Progenitor cell of endocrine pancreas (in vitro differentiated cells): ENCODE data around the gene CLOCK. TPM values are rescaled to one million over a fixed set of nuclear protein-coding genes. Genes with fewer than 3 reads are reported as not detected.

ENCODE experiments used
- DNase-seq: peaks from one replicate; pipeline ENCODE4 v3.0.0; 2021; ENCODE audit warnings: low spot score; ENCODE audit not compliant: unreplicated experiment
- H3K27ac Mint-ChIP-seq: 2 replicates; pipeline ENCODE4 v1.8.0; 2021; ENCODE audit warnings: mild to moderate bottlenecking, moderate library complexity, mixed read lengths
- H3K27me3 Mint-ChIP-seq: 2 replicates; pipeline ENCODE4 v1.8.0; 2021; ENCODE audit warnings: mixed read lengths
- H3K36me3 Mint-ChIP-seq: 2 replicates; pipeline ENCODE4 v1.8.0; 2022; ENCODE audit warnings: mixed read lengths; ENCODE audit not compliant: insufficient read depth
- H3K4me1 Mint-ChIP-seq: 2 replicates; pipeline ENCODE4 v1.8.0; 2021; ENCODE audit warnings: low read depth, mixed read lengths
- H3K4me3 Mint-ChIP-seq: 2 replicates; pipeline ENCODE4 v1.8.0; 2021; ENCODE audit warnings: low read depth, mild to moderate bottlenecking, moderate library complexity, mixed read lengths
- H3K9me3 Mint-ChIP-seq: 2 replicates; pipeline ENCODE4 v1.8.0; 2021; ENCODE audit warnings: low read depth, mixed read lengths
- total RNA-seq: library from RNA; stranded (reverse); gene quantifications from 2 replicates; pipeline ENCODE4 v1.2.1, GENCODE V29; 2021
- TF ChIP-seq, protein P1 (sequence below): fragments of 200-600 bp; sonication (generic); IDR thresholded peaks from one replicate; pipeline ENCODE4 v1.5.0; 2021; ENCODE audit warnings: antibody characterized with exemption, mild to moderate bottlenecking; ENCODE audit not compliant: unreplicated experiment

The CLOCK gene
- total RNA-seq, 1 donor from 2014 or later: 16.0 TPM

DNA sequence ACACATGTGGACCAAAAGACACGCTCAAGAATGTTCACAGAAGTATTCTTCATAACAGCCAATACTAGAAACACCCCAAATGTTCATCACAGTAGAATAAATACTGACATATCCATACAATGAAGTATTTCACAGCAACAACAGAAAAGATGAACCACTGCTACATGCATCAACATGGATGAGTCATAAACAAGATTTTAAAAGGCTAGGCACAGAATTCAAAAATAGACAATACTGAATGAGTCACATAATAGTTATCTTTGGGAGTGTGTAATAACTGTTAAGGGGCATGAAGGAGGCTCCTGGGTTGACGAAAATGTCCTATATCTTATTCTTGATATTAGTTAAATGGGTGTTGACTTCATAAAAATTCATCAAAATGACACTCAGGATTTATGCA lies 43.5 kb downstream of the CLOCK start:
- TF ChIP-seq, protein P1, sequence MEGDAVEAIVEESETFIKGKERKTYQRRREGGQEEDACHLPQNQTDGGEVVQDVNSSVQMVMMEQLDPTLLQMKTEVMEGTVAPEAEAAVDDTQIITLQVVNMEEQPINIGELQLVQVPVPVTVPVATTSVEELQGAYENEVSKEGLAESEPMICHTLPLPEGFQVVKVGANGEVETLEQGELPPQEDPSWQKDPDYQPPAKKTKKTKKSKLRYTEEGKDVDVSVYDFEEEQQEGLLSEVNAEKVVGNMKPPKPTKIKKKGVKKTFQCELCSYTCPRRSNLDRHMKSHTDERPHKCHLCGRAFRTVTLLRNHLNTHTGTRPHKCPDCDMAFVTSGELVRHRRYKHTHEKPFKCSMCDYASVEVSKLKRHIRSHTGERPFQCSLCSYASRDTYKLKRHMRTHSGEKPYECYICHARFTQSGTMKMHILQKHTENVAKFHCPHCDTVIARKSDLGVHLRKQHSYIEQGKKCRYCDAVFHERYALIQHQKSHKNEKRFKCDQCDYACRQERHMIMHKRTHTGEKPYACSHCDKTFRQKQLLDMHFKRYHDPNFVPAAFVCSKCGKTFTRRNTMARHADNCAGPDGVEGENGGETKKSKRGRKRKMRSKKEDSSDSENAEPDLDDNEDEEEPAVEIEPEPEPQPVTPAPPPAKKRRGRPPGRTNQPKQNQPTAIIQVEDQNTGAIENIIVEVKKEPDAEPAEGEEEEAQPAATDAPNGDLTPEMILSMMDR: no peak
- H3K36me3 Mint-ChIP-seq: peaks cover 19% of the 10 kb centered on the region
- peaks cover 3% of the 10 kb centered on the region for H3K9me3 Mint-ChIP-seq
- DNase-seq: no peak
- H3K4me1 Mint-ChIP-seq: no peaks in the 10 kb centered on the region
- no peaks in the 10 kb centered on the region for H3K27me3 Mint-ChIP-seq
- H3K4me3 Mint-ChIP-seq: no peak overlapping the region
- H3K27ac Mint-ChIP-seq: no peak overlapping the region

DNA sequence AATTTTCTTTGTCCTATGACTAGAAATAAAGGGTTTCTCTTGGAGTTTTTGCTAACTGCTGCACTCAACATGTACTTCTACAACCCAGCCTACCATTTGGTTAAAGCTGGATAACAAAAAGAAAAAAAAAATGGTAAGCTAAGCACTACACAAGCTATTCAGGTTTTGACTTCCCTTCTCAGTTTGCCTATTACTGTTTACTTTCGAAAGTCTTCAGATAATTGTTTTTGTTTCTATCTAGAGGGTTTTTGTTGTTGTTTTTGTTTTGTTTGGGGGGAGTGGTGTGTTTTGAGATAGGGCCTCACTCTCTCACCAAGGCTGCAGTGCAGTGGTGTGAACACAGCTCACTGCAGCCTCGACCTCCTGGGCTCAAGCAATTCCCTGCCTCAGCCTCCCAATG lies 46.6 kb downstream of the CLOCK start:
- Mint-ChIP-seq H3K27ac (no peak overlapping the region), H3K4me1 (peaks cover 3% of the 10 kb centered on the region), H3K36me3 (peaks cover 20% of the 10 kb centered on the region), H3K27me3 (no peaks in the 10 kb centered on the region), H3K4me3 (no peak overlapping the region), H3K9me3 (peaks cover 9% of the 10 kb centered on the region)
- TF ChIP-seq, protein P1: no peak
- DNase-seq: no peak

DNA sequence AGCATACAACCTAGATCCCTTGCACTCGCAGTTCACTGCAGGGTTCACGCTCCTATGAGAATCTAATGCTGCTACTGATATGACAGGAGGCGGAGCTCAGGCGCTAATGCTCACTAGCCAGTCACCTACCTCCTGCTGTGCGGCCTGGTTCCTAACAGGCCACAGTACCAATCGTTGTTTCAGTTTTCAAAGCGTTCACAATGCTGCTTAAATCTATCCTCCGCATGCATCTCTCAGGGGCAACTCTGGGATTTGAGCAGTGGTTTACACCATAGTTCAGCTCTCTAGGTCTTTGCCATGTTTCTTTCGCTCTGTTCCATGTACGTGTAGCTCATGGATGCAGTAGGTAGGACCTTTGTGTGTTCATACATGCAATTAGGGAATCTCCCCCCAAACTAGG lies 47.2 kb downstream of the CLOCK start:
- Mint-ChIP-seq H3K9me3 (peaks cover 12% of the 10 kb centered on the region), H3K4me1 (peaks cover 3% of the 10 kb centered on the region), H3K27me3 (no peaks in the 10 kb centered on the region), H3K4me3 (no peak overlapping the region), H3K27ac (no peak overlapping the region), H3K36me3 (peaks cover 22% of the 10 kb centered on the region)
- no peak for DNase-seq
- TF ChIP-seq, protein P1: no peak

DNA sequence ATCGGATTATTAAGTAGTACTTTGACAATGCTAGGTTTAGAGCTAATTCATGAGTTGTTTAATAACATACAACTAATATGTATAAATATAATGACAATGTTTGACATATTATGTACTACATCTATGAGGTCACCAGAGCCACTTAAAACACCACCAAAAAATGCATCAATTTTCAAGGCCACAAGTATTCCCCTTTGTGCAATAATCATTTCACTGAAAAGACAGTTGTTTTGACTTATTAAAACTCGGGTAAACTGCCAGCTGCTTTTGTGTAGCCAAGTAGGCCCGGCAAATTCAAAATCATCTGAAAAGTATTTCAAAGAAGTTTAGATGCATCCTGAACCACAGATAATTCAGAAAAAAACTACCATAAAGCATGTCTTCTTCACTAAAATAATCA lies 48.7 kb downstream of the CLOCK start:
- DNase-seq: no peak
- Mint-ChIP-seq H3K4me3 (no peak overlapping the region), H3K36me3 (peaks cover 23% of the 10 kb centered on the region), H3K27ac (no peak overlapping the region), H3K27me3 (no peaks in the 10 kb centered on the region), H3K4me1 (peaks cover 3% of the 10 kb centered on the region), H3K9me3 (peaks cover 10% of the 10 kb centered on the region)
- TF ChIP-seq, protein P1: no peak

DNA sequence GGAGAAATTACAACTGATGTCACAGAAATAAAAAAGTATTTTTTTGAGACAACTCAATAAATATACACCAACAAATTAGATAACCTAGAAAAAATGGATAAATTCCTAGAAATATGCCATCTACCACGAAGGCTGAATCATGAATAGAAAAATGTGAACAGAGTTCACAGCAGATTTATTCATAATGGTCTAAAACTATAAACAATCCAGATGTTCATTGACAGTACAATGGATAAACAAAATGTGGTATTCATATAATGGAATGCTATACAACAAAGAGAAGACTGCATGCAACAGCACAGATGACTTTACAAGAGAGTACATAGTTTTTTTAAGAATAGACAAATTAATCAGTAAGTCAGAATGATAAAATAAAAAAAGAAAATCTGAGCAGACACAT lies 55.2 kb downstream of the CLOCK start:
- Mint-ChIP-seq H3K27me3 (no peaks in the 10 kb centered on the region), H3K4me1 (peaks cover 3% of the 10 kb centered on the region), H3K4me3 (no peak overlapping the region), H3K27ac (no peak overlapping the region), H3K36me3 (peaks cover 20% of the 10 kb centered on the region), H3K9me3 (peaks cover 15% of the 10 kb centered on the region)
- no peak for DNase-seq
- TF ChIP-seq, protein P1: no peak

DNA sequence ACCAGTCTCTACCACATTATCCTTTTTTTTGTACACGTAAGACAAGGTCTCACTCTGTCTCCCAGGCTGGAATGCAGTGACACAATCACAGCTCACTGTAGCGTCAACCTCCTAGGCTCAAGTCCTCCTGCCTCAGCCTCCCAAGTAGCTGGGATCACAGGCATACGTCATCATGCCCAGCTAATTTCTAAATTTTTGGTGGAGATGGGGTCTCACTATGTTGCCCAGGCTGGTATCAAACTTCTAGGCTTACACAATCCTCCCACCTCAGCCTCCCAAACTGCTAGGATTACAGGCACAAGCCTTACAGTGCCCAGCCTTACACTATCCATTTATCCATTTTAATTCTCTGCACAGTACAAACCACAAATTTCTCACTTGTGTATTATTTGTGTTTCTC lies 58.0 kb downstream of the CLOCK start:
- Mint-ChIP-seq H3K27ac (no peak overlapping the region), H3K4me1 (no peaks in the 10 kb centered on the region), H3K4me3 (no peak overlapping the region), H3K36me3 (peaks cover 7% of the 10 kb centered on the region), H3K9me3 (peaks cover 7% of the 10 kb centered on the region), H3K27me3 (no peaks in the 10 kb centered on the region)
- no peak for DNase-seq
- TF ChIP-seq, protein P1: no peak
